Hepatocyte (in vitro differentiated cells): ENCODE measurements around the gene IL4R.
A peak's percentile ranks its signal among the peaks of the same experiment; 100 is the strongest.

Experiments used
- EZH2 ChIP-seq: fragments of 200-600 bp; sonication (generic); IDR thresholded peaks from 2 replicates; pipeline ENCODE4 v1.6.1; 2016; ENCODE audit warnings: antibody characterized with exemption, mild to moderate bottlenecking, borderline replicate concordance
- EZH2phosphoT487 ChIP-seq: fragments of 200-600 bp; sonication (generic); IDR thresholded peaks from one replicate; pipeline ENCODE4 v1.6.1; 2018; ENCODE audit warnings: antibody characterized with exemption, mild to moderate bottlenecking, low read depth, moderate library complexity; ENCODE audit not compliant: unreplicated experiment, severe bottlenecking
- TF ChIP-seq, protein P1 (sequence below): fragments of 200-600 bp; sonication (generic); IDR thresholded peaks from 2 replicates; pipeline ENCODE4 v1.5.1; 2016; ENCODE audit warnings: antibody characterized with exemption, mild to moderate bottlenecking; ENCODE audit not compliant: poor library complexity

DNA sequence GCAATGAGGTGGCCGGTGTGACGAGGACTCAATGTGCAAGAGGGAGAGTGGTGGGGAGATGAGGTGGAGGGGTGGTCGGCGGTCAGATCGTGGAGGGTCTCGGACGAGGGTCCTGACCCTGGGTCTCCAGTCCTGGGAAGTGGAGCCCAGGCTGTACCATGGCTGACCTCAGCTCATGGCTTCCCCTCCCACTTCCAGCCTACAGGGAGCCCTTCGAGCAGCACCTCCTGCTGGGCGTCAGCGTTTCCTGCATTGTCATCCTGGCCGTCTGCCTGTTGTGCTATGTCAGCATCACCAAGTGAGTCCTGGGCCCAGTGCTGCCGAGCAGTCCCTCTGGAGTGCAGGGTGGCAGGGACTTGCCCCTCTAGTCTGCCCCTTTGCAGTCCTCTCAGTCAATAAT, 41.8 kb downstream of the IL4R start:
- TF ChIP-seq, protein P1, sequence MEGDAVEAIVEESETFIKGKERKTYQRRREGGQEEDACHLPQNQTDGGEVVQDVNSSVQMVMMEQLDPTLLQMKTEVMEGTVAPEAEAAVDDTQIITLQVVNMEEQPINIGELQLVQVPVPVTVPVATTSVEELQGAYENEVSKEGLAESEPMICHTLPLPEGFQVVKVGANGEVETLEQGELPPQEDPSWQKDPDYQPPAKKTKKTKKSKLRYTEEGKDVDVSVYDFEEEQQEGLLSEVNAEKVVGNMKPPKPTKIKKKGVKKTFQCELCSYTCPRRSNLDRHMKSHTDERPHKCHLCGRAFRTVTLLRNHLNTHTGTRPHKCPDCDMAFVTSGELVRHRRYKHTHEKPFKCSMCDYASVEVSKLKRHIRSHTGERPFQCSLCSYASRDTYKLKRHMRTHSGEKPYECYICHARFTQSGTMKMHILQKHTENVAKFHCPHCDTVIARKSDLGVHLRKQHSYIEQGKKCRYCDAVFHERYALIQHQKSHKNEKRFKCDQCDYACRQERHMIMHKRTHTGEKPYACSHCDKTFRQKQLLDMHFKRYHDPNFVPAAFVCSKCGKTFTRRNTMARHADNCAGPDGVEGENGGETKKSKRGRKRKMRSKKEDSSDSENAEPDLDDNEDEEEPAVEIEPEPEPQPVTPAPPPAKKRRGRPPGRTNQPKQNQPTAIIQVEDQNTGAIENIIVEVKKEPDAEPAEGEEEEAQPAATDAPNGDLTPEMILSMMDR: peak; percentile 25
- no peak for TF ChIP-seq EZH2
- TF ChIP-seq EZH2phosphoT487: no peak
